HG02981 (cell line): ENCODE data around the gene SLC7A7.
A peak's percentile ranks its signal among the peaks of the same experiment; 100 is the strongest.
"Not testable (repeated sequence)": the region's sequence is repeated elsewhere in the genome, so short reads cannot be mapped to it uniquely, and the experiment has no call there.

Experiments
- ATAC-seq: cut with Tn5 transposase; IDR thresholded peaks from one replicate; pipeline ENCODE4 v1.9.1; 2021; ENCODE audit warnings: mild to moderate bottlenecking, moderate library complexity; ENCODE audit not compliant: unreplicated experiment

SLC7A7 gene

GRCh38 chr14:22794551-22794951 lies 20.7 kb downstream of the SLC7A7 start:
- ATAC-seq: no peak

DNA sequence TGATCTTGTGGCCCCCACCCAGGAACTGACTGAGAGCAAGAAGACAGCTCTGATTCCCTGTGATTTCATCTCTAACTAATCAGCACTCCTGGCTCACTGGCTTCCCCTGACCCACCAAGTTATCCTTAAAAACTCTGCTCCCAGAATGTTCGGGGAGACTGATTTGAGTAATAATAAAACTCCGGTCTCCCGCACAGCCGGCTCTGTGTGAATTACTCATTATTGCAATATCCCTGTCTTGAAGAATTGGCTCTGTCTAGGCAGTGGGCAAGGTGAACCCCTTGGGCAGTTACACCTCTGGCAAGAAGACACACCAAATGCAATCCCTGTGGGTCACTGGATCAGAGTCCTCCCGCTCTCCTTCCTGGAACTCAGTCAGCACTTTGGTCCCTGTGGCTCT lies 21.3 kb downstream of the SLC7A7 start:
- ATAC-seq: no peak

GRCh38 chr14:22793550-22793949 lies 21.7 kb downstream of the SLC7A7 start:
- ATAC-seq: not testable (repeated sequence)

DNA sequence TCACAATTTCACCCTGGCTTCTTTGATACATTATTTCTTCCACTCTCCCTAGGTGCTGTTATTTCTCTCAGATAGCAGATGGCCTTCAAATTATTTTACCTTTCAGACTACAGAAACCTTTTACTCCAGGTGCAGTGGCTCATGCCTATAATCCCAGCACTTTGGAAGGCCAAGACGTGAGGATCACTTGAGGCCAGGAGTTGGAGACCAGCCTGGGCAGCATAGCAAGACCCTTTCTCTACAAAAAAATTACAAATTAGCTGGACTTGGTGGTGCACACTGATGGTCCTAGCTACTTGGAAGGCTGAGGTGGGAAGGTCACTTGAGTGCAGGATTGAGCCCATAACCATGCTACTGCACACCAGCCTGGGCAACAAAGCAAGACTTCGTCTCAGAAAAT lies 23.1 kb downstream of the SLC7A7 start:
- no peak for ATAC-seq

DNA sequence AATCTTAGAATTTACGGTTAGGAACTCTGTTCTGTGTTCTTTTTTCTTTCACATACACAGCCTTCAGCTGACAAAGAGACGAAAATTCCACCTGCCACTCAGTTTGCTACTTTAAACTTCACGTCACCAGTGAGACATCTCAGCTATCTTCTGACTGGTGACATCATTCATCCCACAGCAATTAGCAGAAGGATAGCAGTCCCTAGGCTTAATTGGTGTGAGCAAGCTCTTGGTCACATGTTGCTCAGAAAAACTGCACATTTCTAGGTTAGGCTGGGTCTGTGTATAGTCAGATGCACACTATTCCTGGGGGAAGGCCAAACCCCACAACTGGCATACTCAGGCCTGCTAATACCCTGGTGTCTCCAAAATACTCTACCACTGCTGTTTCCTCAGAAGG lies 23.9 kb downstream of the SLC7A7 start:
- ATAC-seq: no peak

DNA sequence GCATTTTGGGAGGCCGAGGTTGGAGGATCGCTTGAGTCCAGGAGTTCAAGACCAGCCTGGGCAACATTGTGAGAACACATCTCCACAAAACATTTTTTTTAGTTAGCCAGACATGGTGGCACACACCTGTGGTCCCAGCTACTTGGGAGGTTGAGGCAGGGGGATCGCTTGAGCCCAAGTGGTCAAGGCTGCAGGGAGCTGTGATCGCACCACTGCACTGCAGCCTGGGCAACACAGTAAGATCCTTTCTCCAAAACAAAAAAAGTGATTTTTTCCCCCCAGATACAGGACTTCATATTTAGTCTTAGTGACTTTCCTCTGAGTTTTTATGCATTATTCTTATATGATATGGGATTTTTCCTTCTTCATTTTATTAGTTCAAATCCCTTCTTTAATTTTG lies 28.6 kb downstream of the SLC7A7 start:
- ATAC-seq: no peak

- no peak for ATAC-seq
Measured at GRCh38 chr14:22781301-22781991, 33.8 kb downstream of the SLC7A7 start.

DNA sequence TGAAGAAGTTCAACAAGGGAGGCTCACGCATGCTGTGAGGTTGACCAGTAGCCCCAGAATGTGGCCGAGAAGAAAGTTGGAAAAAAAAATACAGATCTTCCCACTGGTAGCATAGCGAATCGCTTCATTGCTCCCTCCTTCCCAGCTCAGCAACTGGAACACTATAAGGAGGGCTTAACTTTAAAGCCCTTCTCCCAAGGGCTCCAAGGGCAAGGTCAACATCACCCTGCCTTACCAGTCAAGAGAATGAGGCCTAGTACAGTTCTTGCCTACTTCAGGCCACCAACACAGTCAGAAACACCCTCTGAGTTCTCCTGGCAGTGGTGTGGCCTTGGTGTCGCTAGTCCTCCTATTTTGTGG lies 34.3 kb downstream of the SLC7A7 start:
- no peak for ATAC-seq

DNA sequence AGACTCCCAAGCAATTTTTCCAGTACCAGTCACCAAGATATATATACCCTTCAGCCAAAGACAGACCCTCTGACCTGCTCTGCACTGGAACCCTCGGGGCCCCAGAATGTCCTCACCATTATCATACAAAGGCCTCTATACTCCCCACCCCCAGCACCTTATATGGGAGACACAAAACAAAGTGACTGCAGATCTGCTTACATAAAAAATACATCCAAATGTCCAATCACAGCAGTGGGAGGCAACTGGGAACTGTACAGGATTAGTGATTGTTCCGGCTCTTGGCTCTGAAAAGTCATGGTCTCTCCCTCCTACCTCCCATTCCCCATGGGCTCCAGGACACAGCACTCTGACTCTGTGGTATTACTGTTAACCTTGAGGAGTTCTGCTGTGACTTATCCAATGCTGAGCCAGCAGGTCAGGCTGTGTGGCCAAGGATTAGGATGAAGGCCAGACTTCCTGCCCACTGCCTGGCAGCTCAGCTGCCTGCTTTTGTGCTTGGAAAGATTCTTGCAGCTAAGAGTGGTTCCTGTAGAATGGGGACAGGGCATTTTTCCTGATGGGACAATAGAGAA lies 35.0 kb downstream of the SLC7A7 start:
- no peak for ATAC-seq

GRCh38 chr14:22778084-22778483 lies 37.2 kb downstream of the SLC7A7 start:
- no peak for ATAC-seq

GRCh38 chr14:22776849-22777248 lies 38.4 kb downstream of the SLC7A7 start:
- not testable (repeated sequence) for ATAC-seq

DNA sequence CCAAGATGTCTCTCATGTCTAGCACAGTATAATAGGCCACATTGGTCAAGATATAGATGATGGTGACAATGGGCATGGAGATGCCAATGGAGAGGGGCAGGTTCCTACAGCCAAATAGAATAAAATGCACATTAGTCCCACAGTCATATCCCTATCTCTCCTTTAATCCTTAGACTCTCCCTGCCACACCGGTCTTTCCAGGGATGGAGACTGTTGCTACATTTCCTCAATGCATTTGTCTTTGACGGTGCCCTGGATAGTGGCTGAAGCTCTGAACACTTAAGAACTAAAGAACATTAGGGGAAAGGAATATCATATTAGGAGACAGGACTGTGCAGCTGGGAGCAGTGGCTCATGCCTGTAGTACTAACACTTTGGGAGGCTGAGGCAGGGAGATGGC lies 39.0 kb downstream of the SLC7A7 start:
- ATAC-seq: no peak

GRCh38 chr14:22774011-22774706 lies 41.1 kb downstream of the SLC7A7 start:
- no peak for ATAC-seq

DNA sequence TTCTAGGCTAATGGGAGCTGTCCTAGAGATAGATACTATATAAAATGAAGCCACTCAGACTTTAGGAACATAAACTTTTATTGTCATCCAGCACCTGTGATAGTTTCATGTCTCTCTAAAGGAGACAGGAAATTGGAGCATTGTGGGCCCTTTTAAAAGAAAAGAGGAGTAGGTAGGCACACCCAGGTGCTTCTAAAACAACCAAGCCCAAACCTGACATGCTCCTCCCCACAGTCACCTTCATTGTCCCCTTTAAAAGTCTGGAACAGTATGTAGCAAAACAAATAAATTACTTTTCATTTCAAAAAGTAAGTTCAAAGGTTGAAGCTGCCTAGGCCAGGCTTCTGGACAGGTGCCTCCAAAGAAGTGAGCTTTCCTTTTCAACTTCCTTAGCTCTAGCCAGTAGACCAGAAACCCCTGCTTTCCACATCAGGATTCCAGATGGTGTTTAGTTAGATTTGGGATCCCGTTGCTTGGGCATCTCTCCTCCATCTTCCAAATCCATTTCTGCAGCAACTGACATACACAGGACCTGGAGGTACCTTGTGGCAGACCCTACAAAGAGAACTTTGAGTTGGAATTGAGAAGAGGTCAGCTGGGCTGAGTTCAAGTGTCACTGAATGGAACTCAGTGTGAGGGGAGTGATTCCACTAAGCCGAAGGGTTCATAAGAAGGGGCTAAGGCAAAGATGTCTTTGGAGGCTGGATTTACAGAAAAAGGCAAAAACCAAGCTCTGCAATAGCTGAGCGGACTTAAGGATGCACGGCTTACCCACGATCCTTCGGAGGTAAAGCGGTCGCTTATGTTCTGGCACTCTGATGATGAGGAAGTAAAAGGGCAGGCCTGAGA lies 41.8 kb downstream of the SLC7A7 start:
- ATAC-seq: no peak

DNA sequence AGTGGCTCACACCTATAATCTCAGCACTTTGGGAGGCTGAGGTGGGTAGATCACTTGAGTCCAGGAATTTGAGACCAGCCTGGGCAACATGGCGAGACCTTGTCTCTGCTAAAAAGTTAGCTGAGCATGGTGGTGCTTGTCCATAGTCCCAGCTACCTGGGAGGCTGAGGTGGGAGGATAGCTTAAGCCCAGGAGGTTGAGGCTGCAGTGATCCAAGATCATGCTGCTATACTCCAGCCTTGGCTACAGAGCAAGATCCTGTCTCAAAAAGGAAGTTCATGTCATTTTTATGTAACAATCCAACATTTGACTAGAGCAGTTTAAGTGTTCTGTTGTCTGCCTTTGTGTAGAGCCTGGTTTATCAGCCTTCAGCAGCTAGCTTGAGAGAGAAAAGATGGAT lies 42.5 kb downstream of the SLC7A7 start:
- ATAC-seq: no peak

DNA sequence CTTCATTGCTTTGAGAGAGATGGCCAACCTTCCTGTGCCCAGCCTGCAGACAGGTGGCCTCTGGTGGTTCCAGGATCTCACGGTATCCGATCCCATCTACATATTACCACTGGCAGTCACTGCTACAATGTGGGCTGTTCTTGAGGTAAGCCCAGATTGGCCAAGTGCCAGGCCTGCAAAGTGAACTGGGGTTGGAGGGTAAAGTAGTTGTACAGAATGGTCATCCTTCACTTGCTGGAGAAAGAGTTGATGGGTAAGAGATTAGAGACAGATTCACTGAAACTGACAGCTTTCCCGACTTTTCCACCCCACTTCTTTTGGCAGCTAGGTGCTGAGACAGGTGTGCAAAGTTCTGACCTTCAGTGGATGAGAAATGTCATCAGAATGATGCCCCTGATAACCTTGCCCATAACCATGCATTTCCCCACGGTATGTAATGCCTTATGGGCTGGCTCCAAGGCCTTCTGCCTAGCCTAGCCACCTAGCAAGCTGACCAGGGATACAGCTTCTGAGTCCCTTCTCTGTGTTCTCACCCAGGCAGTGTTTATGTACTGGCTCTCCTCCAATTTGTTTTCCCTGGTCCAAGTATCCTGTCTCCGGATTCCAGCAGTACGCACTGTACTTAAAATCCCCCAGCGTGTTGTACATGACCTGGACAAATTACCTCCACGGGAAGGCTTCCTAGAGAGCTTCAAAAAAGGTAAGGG lies 44.6 kb downstream of the SLC7A7 start:
- no peak for ATAC-seq

- no peak for ATAC-seq
Measured at GRCh38 chr14:22769369-22769768, 45.9 kb downstream of the SLC7A7 start.

- no peak for ATAC-seq
Measured at GRCh38 chr14:22768947-22769346, 46.3 kb downstream of the SLC7A7 start.

DNA sequence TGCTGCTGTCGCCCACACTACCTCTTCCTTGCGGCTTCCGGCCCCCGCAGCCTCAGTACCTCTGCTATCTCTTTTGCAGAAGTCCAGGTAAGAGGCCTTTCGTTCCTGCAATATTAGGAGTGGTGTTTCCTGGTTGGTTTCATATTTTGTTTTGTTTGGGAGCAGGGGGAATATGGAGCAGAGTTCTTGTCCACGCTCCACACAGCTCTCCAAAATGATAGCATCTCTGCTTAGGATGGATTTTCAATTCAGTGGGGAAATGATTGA lies 48.0 kb downstream of the SLC7A7 start:
- peak; percentile 29 for ATAC-seq

DNA sequence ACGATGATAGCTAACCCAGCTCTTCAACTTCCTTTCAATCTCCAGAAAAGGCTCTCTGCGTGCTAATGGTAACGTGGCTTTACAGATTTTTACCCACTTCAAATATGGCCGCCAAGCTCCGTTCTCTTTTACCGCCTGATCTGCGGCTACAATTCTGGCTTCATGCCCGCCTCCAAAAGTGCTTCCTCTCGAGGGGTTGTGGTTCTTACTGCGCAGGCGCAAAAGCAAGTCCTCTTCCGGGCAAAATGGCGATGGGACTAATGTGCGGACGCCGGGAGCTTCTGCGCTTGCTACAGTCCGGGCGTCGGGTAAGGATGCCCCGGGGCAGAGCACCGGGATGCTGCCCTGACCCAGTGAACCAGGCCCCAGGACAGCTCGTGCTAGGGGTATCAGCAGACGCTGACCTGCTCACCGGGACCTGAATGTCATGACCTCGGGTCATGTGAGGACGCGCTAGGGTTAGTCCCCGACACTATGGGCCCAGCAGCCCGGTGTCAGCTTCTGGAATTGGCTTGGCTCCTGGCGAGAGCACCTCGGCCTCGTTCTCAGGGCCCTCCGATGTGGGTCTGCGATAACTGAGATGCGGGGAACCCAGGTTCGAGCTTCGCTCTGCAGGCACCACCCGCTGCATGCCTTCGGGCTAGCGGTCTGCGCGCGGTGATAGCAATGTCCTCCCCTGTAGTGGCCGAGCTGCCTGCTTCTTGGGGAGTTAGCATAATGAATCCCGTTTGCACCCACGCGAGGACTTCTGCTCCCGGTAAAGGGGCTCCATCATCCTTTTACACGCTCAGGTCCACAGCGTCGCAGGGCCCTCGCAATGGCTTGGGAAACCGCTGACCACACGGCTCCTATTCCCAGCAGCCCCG lies 48.5 kb downstream of the SLC7A7 start, which contains the start of gene OXA1L:
Gene OXA1L (plus strand): TSS at position 232 of the 866 bp plus-strand sequence. CDS start 14 bp downstream, at position 246.
- ATAC-seq: peak; percentile 81
